SW480 (cell line): ENCODE data around the gene SFT2D2.
A peak's percentile ranks its signal among the peaks of the same experiment; 100 is the strongest.
"Not testable (repeated sequence)": the region's sequence is repeated elsewhere in the genome, so short reads cannot be mapped to it uniquely, and the experiment has no call there.

ENCODE experiments used
- DNase-seq: peaks from one replicate; pipeline ENCODE4 v3.0.0-alpha.2; 2016; ENCODE audit warnings: low spot score

SFT2D2 gene

GRCh38 chr1:168225476-168226190, at the start of gene SFT2D2:
Gene SFT2D2, plus strand, starts transcription at chr1:168226004. Its CDS starts 76 bp downstream, at chr1:168226080.
- DNase-seq, result peak; percentile 78

GRCh38 chr1:168178227-168178637, 47.6 kb upstream of the SFT2D2 start:
- no peak for DNase-seq

- DNase-seq, result peak; percentile 97
Measured at GRCh38 chr1:168178638-168179437, 47.0 kb upstream of the SFT2D2 start, which contains the start of gene TIPRL. Gene TIPRL, plus strand, starts transcription at chr1:168178962. Its CDS starts 116 bp downstream, at chr1:168179078.

GRCh38 chr1:168179438-168180147, 46.2 kb upstream of the SFT2D2 start:
- DNase-seq, result peak; percentile 14

- DNase-seq, result no peak
Measured at GRCh38 chr1:168180148-168180524, 45.7 kb upstream of the SFT2D2 start.

- not testable (repeated sequence) for DNase-seq
Measured at GRCh38 chr1:168181063-168181720, 44.6 kb upstream of the SFT2D2 start.

- no peak for DNase-seq
Measured at GRCh38 chr1:168187177-168187576, 38.6 kb upstream of the SFT2D2 start.

- DNase-seq, result no peak
Measured at GRCh38 chr1:168190403-168190802, 35.4 kb upstream of the SFT2D2 start.

- DNase-seq, result no peak
Measured at GRCh38 chr1:168195199-168196135, 30.3 kb upstream of the SFT2D2 start.

- no peak for DNase-seq
Measured at GRCh38 chr1:168199056-168199455, 26.7 kb upstream of the SFT2D2 start.

GRCh38 chr1:168202941-168203654, 22.7 kb upstream of the SFT2D2 start:
- no peak for DNase-seq

- no peak for DNase-seq
Measured at GRCh38 chr1:168206111-168206510, 19.7 kb upstream of the SFT2D2 start.

- DNase-seq, result not testable (repeated sequence)
Measured at GRCh38 chr1:168207673-168208072, 18.1 kb upstream of the SFT2D2 start.

- no peak for DNase-seq
Measured at GRCh38 chr1:168210312-168210711, 15.5 kb upstream of the SFT2D2 start.

GRCh38 chr1:168213349-168213748, 12.5 kb upstream of the SFT2D2 start:
- no peak for DNase-seq

GRCh38 chr1:168216171-168216570, 9.6 kb upstream of the SFT2D2 start:
- no peak for DNase-seq

- no peak for DNase-seq
Measured at GRCh38 chr1:168217664-168218063, 8.1 kb upstream of the SFT2D2 start.

- no peak for DNase-seq
Measured at GRCh38 chr1:168218658-168219057, 7.1 kb upstream of the SFT2D2 start.

GRCh38 chr1:168220470-168220871, 5.3 kb upstream of the SFT2D2 start:
- no peak for DNase-seq

GRCh38 chr1:168221275-168221674, 4.5 kb upstream of the SFT2D2 start:
- DNase-seq, result no peak
